HUES6 (cell line): ENCODE measurements around the gene ZG16B.

Experiments
- H3K27ac ChIP-seq: 2 replicates; pipeline ENCODE4 v1.7.0; 2013; ENCODE audit warnings: low read depth, mild to moderate bottlenecking, low read length, inconsistent platforms
- H3K27me3 ChIP-seq: 2 replicates; pipeline ENCODE4 v1.6.1; 2013; ENCODE audit warnings: low read length; ENCODE audit not compliant: control insufficient read depth, insufficient read depth
- H3K36me3 ChIP-seq: 2 replicates; pipeline ENCODE4 v1.6.1; 2013; ENCODE audit warnings: low read length; ENCODE audit not compliant: control insufficient read depth, insufficient read depth
- H3K4me1 ChIP-seq: 2 replicates; pipeline ENCODE4 v1.6.1; 2013; ENCODE audit warnings: low read length; ENCODE audit not compliant: control insufficient read depth, insufficient read depth
- H3K4me3 ChIP-seq: 2 replicates; pipeline ENCODE4 v1.5.1; 2013; ENCODE audit warnings: low read depth, low read length
- H3K9ac ChIP-seq: one replicate; pipeline ENCODE4 v1.6.1; 2013; ENCODE audit warnings: mild to moderate bottlenecking, low read length
- H3K9me3 ChIP-seq: 2 replicates; pipeline ENCODE4 v1.6.1; 2013; ENCODE audit warnings: low read depth, low read length; ENCODE audit not compliant: control insufficient read depth, insufficient read depth

ZG16B gene

GRCh38 chr16:2819179-2819938, 10.7 kb upstream of the ZG16B start:
- Histone ChIP-seq H3K9ac (no peak overlapping the region), H3K27ac (no peak overlapping the region)

GRCh38 chr16:2819939-2820835, 9.9 kb upstream of the ZG16B start:
- H3K4me1 ChIP-seq, result no peaks in the 10 kb centered on the region
- H3K4me3 ChIP-seq, result no peak overlapping the region
- H3K9ac ChIP-seq, result no peak overlapping the region

More at GRCh38 chr16:2819179-2819938, 10.7 kb upstream of the ZG16B start:
- no peaks in the 10 kb centered on the region for H3K36me3 ChIP-seq
- H3K27me3 ChIP-seq, result no peaks in the 10 kb centered on the region
- H3K4me3 ChIP-seq, result no peak overlapping the region
- no peaks in the 10 kb centered on the region for H3K9me3 ChIP-seq
- H3K4me1 ChIP-seq, result no peaks in the 10 kb centered on the region

GRCh38 chr16:2820836-2821486, 9.1 kb upstream of the ZG16B start:
- no peaks in the 10 kb centered on the region for H3K27me3 ChIP-seq
- no peak overlapping the region for H3K9ac ChIP-seq
- no peak overlapping the region for H3K27ac ChIP-seq
- no peaks in the 10 kb centered on the region for H3K4me1 ChIP-seq
- H3K9me3 ChIP-seq, result no peaks in the 10 kb centered on the region
- no peaks in the 10 kb centered on the region for H3K36me3 ChIP-seq
- no peak overlapping the region for H3K4me3 ChIP-seq

More at GRCh38 chr16:2819939-2820835, 9.9 kb upstream of the ZG16B start:
- H3K27me3 ChIP-seq, result no peaks in the 10 kb centered on the region
- no peaks in the 10 kb centered on the region for H3K9me3 ChIP-seq
- H3K36me3 ChIP-seq, result no peaks in the 10 kb centered on the region
- no peak overlapping the region for H3K27ac ChIP-seq

- H3K27ac ChIP-seq, result no peak overlapping the region
- peaks cover 1% of the 10 kb centered on the region; the same call in 1 of the 2 replicates for H3K4me1 ChIP-seq
- H3K9ac ChIP-seq, result no peak overlapping the region
- no peaks in the 10 kb centered on the region for H3K36me3 ChIP-seq
- no peaks in the 10 kb centered on the region for H3K9me3 ChIP-seq
- H3K4me3 ChIP-seq, result no peak overlapping the region
- no peaks in the 10 kb centered on the region for H3K27me3 ChIP-seq
These were observed 8.5 kb upstream of the ZG16B start for GRCh38 chr16:2821487-2822157.

GRCh38 chr16:2822158-2822495, 8.0 kb upstream of the ZG16B start:
- H3K9ac ChIP-seq, result no peak overlapping the region
- peaks cover 5% of the 10 kb centered on the region; the same call in 1 of the 2 replicates for H3K4me1 ChIP-seq
- no peaks in the 10 kb centered on the region for H3K27me3 ChIP-seq
- H3K9me3 ChIP-seq, result no peaks in the 10 kb centered on the region
- H3K4me3 ChIP-seq, result no peak overlapping the region
- no peaks in the 10 kb centered on the region for H3K36me3 ChIP-seq
- H3K27ac ChIP-seq, result no peak overlapping the region

- Histone ChIP-seq H3K9ac (no peak overlapping the region), H3K27ac (no peak overlapping the region), H3K36me3 (no peaks in the 10 kb centered on the region), H3K4me1 (peaks cover 5% of the 10 kb centered on the region; the same call in 1 of the 2 replicates), H3K4me3 (no peak overlapping the region), H3K9me3 (no peaks in the 10 kb centered on the region), H3K27me3 (no peaks in the 10 kb centered on the region)
These were observed 7.6 kb upstream of the ZG16B start for GRCh38 chr16:2822496-2822895.

GRCh38 chr16:2824626-2825025, 5.5 kb upstream of the ZG16B start:
- H3K27me3 ChIP-seq, result no peaks in the 10 kb centered on the region
- H3K4me3 ChIP-seq, result no peak overlapping the region
- no peaks in the 10 kb centered on the region for H3K9me3 ChIP-seq
- peaks cover 5% of the 10 kb centered on the region; the same call in 1 of the 2 replicates for H3K4me1 ChIP-seq
- no peak overlapping the region for H3K27ac ChIP-seq
- no peaks in the 10 kb centered on the region for H3K36me3 ChIP-seq
- H3K9ac ChIP-seq, result no peak overlapping the region

- Histone ChIP-seq H3K27ac (no peak overlapping the region), H3K4me3 (no peak overlapping the region), H3K27me3 (no peaks in the 10 kb centered on the region), H3K9me3 (no peaks in the 10 kb centered on the region), H3K4me1 (peaks cover 5% of the 10 kb centered on the region; the same call in 1 of the 2 replicates), H3K36me3 (no peaks in the 10 kb centered on the region), H3K9ac (no peak overlapping the region)
These were observed 4.9 kb upstream of the ZG16B start for GRCh38 chr16:2825049-2825742.

GRCh38 chr16:2825906-2826305, 4.2 kb upstream of the ZG16B start:
- Histone ChIP-seq H3K27me3 (no peaks in the 10 kb centered on the region), H3K27ac (no peak overlapping the region), H3K4me3 (no peak overlapping the region), H3K9ac (no peak overlapping the region), H3K36me3 (no peaks in the 10 kb centered on the region), H3K4me1 (peaks cover 5% of the 10 kb centered on the region; the same call in 1 of the 2 replicates), H3K9me3 (no peaks in the 10 kb centered on the region)
